ENCODE results near the gene AKAP8.

The AKAP8 gene

DNA sequence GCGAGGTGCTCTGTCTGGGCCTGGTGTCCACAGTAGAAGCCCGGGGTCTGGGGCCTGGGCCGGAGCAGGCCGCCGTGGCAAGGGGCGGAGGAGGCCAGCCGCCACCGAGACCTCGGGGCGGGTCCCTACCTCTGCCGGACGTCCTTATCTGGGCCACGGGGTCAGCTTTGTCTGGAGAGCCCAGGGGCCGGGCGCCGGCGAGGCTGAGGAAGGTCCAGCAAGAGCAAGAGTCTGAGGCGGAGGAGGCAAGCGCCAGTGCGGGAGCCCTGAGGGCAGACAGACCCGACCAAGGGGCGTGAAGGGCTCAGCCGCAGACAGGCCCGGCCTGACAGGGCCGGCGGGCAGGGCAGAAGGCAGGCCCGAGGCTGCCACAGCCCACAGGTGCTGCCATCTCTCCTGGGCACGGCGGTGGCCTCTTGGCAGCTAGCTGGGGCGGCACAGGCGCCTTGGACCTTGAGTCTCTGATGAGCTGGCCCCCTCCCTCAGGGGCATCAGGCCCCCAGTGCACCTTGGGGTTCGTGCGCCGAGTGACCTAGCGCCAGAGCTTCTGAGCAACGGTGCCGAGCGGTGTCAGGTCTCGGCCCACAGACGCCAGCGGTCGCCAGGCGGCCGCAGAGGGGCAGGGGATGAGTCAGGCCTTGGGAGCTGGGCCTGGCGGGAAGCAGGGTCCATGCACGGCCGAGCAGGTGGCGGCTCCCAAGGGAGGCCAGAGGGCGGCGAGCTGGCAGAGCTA lies 19.1 kb upstream of the AKAP8 start:
- TF ChIP-seq FOXP2 (optimal IDR thresholded peaks at IDR 0.05; ENCODE audit: borderline replicate concordance, extremely low read depth, extremely low read length, insufficient read depth) (no peak), POLR2AphosphoS5 (IDR thresholded peaks at IDR 0.05; ENCODE audit: low read depth, low read length) (no peak), TAF1 (IDR thresholded peaks at IDR 0.05; ENCODE audit: borderline replicate concordance, insufficient read depth, low read length) (no peak), SIN3A (IDR thresholded peaks at IDR 0.05; ENCODE audit: borderline replicate concordance, insufficient read depth, low read length) (no peak)
- TF ChIP-seq, protein P1, sequence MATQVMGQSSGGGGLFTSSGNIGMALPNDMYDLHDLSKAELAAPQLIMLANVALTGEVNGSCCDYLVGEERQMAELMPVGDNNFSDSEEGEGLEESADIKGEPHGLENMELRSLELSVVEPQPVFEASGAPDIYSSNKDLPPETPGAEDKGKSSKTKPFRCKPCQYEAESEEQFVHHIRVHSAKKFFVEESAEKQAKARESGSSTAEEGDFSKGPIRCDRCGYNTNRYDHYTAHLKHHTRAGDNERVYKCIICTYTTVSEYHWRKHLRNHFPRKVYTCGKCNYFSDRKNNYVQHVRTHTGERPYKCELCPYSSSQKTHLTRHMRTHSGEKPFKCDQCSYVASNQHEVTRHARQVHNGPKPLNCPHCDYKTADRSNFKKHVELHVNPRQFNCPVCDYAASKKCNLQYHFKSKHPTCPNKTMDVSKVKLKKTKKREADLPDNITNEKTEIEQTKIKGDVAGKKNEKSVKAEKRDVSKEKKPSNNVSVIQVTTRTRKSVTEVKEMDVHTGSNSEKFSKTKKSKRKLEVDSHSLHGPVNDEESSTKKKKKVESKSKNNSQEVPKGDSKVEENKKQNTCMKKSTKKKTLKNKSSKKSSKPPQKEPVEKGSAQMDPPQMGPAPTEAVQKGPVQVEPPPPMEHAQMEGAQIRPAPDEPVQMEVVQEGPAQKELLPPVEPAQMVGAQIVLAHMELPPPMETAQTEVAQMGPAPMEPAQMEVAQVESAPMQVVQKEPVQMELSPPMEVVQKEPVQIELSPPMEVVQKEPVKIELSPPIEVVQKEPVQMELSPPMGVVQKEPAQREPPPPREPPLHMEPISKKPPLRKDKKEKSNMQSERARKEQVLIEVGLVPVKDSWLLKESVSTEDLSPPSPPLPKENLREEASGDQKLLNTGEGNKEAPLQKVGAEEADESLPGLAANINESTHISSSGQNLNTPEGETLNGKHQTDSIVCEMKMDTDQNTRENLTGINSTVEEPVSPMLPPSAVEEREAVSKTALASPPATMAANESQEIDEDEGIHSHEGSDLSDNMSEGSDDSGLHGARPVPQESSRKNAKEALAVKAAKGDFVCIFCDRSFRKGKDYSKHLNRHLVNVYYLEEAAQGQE (IDR thresholded peaks at IDR 0.05; ENCODE audit: insufficient read depth in 1 of 2, low read depth in 2 of 2, low read length in 2 of 2), result no peak

DNA sequence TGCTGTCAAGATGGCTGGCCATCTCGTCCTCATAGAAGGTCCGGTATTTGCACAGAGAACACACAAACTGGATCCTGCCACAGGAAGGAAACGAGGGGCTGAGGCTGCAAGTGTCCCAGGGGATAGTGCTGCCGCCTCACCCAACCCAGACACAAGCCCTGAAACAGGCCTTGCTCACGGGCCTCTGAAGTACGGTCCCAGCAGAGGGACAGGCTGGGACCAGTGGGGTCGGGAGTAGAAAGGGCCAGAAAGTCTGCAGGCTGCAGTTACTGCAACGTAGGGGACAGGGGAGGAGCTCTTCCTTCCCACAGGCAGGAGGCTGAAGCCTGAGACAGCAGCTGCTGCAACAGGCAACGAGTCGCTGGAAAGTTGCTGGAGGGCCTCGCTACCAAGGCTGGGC lies 18.2 kb upstream of the AKAP8 start:
- TF ChIP-seq SIN3A (IDR thresholded peaks at IDR 0.05; ENCODE audit: borderline replicate concordance, insufficient read depth, low read length) (no peak), POLR2AphosphoS5 (IDR thresholded peaks at IDR 0.05; ENCODE audit: low read depth, low read length) (no peak), TAF1 (IDR thresholded peaks at IDR 0.05; ENCODE audit: borderline replicate concordance, insufficient read depth, low read length) (no peak), FOXP2 (optimal IDR thresholded peaks at IDR 0.05; ENCODE audit: borderline replicate concordance, extremely low read depth, extremely low read length, insufficient read depth) (no peak)
- TF ChIP-seq, protein P1 (IDR thresholded peaks at IDR 0.05; ENCODE audit: insufficient read depth in 1 of 2, low read depth in 2 of 2, low read length in 2 of 2), result no peak

DNA sequence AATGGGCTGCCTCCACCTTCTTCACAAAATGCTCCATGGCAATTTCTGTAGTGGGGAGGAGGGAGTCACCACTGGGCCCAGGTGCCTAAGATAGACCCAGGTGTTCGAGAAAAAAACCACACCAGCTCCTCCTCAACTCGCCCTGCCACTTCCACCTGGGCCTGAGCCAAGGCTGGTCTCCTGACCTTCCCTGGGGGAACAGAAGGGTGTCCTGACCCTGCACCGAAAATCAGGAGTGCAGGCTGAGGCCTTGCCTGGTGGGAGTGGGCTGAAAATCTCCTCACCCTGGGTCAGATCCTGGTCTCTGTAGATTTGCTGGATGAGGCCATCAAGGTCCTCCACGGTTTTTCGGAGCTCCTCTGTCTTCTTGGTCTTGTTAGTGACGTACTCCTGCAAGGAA lies 17.6 kb upstream of the AKAP8 start:
- TF ChIP-seq POLR2AphosphoS5 (IDR thresholded peaks at IDR 0.05; ENCODE audit: low read depth, low read length) (no peak), FOXP2 (optimal IDR thresholded peaks at IDR 0.05; ENCODE audit: borderline replicate concordance, extremely low read depth, extremely low read length, insufficient read depth) (no peak), TAF1 (IDR thresholded peaks at IDR 0.05; ENCODE audit: borderline replicate concordance, insufficient read depth, low read length) (no peak), SIN3A (IDR thresholded peaks at IDR 0.05; ENCODE audit: borderline replicate concordance, insufficient read depth, low read length) (no peak)
- TF ChIP-seq, protein P1 (IDR thresholded peaks at IDR 0.05; ENCODE audit: insufficient read depth in 1 of 2, low read depth in 2 of 2, low read length in 2 of 2), result no peak

DNA sequence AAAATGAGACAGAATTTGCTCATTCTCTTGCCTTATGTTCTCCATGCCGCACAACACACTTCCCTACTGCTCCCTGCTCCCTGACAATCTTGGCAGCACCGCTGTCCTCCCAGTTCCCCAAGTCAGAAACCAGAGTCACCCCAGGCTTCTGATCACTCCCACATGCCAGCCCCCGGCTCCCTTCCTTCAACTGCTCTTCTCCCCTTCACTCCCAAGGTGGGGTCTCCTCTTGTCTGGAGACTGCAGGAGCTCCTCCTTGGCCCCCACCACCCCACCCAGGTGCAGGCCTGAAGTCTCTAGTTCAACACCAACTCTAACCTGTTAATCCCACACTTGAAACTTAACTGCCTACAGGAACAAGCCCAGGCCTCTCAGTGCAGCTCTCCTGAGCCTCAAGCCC lies 16.8 kb upstream of the AKAP8 start:
- TF ChIP-seq POLR2AphosphoS5 (IDR thresholded peaks at IDR 0.05; ENCODE audit: low read depth, low read length), result no peak

DNA sequence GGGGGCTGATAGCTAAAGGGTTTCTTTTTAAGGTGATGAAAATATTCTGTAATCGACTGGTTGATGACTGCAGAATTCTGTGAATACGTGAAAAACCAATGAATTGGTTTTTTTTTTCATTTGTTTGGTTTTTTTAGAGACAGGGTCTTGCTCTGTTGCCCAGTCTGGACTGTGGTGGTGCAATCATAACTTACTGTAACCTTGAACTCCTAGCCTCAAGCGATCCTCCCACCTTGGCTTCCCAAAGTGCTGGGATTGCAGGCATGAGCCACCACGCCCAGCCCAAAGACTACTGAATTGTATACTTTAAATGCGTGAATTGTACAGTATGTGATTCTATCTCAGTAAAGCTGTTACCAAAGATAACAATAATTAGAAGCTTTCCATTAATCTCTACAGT lies 14.8 kb upstream of the AKAP8 start:
- TF ChIP-seq SIN3A (IDR thresholded peaks at IDR 0.05; ENCODE audit: borderline replicate concordance, insufficient read depth, low read length) (no peak), FOXP2 (optimal IDR thresholded peaks at IDR 0.05; ENCODE audit: borderline replicate concordance, extremely low read depth, extremely low read length, insufficient read depth) (no peak)

DNA sequence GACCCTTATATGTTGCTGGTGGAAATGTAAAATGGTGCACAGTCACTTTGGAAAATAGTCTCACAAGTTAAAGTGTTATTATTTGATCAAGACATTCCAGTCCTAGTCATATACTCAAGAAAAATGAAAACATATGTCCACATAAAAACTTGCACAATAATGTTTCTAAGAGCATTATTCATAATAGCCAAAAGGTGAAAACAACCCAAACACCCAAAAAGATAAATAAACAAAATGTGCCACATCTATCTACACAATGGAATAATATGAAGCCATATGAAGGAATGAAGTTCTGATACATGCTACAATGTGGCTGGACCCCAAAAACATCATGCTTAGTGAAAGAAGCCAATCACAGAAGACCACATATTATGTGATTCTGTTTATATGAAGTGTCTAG lies 14.4 kb upstream of the AKAP8 start:
- TF ChIP-seq FOXP2 (optimal IDR thresholded peaks at IDR 0.05; ENCODE audit: borderline replicate concordance, extremely low read depth, extremely low read length, insufficient read depth) (no peak), SIN3A (IDR thresholded peaks at IDR 0.05; ENCODE audit: borderline replicate concordance, insufficient read depth, low read length) (no peak), POLR2AphosphoS5 (IDR thresholded peaks at IDR 0.05; ENCODE audit: low read depth, low read length) (no peak), TAF1 (IDR thresholded peaks at IDR 0.05; ENCODE audit: borderline replicate concordance, insufficient read depth, low read length) (no peak)
- TF ChIP-seq, protein P1 (IDR thresholded peaks at IDR 0.05; ENCODE audit: insufficient read depth in 1 of 2, low read depth in 2 of 2, low read length in 2 of 2), result no peak
